Liver (tissue), 9 donors: ENCODE data around the gene FAM118A. TPM values are rescaled to one million over a fixed set of nuclear protein-coding genes. Genes with fewer than 3 reads are reported as not detected.

ENCODE experiments used
- DNase-seq: peaks from one replicate; pipeline ENCODE4 v3.0.0-alpha.2; 2017; ENCODE audit warnings: low spot score
- H3K27ac ChIP-seq, 2 donors: one replicate each; pipeline ENCODE4 v1.7.0; 2013; ENCODE audit warnings: inconsistent platforms in 2 of 2, low read length in 2 of 2, control low read depth in 1 of 2, low read depth in 1 of 2, mild to moderate bottlenecking in 1 of 2
- H3K27me3 ChIP-seq, 4 donors: one replicate each; pipeline versions ENCODE4 v1.6.1 to v1.7.0; 2013; ENCODE audit warnings: low read length in 3 of 4, inconsistent platforms in 1 of 4, mild to moderate bottlenecking in 1 of 4, moderate library complexity in 1 of 4; ENCODE audit not compliant: control insufficient read depth in 4 of 4, insufficient read depth in 4 of 4
- H3K36me3 ChIP-seq, 4 donors: one replicate each; pipeline versions ENCODE4 v1.6.1 to v1.7.0; 2013; ENCODE audit warnings: low read length in 3 of 4, mild to moderate bottlenecking in 3 of 4, low read depth in 1 of 4, moderate library complexity in 1 of 4; ENCODE audit not compliant: control insufficient read depth in 4 of 4, insufficient read depth in 3 of 4
- H3K4me1 ChIP-seq, 4 donors: one replicate each; pipeline versions ENCODE4 v1.6.1 to v1.7.0; 2013; ENCODE audit warnings: low read length in 3 of 4, mild to moderate bottlenecking in 3 of 4, moderate library complexity in 1 of 4; ENCODE audit not compliant: control insufficient read depth in 4 of 4, insufficient read depth in 4 of 4
- H3K4me3 ChIP-seq, 3 donors: one replicate each; pipeline versions ENCODE4 v1.6.1 to v1.7.0; 2013; ENCODE audit warnings: low read length in 3 of 3, control low read depth in 1 of 3, low read depth in 1 of 3, mild to moderate bottlenecking in 1 of 3
- H3K9ac ChIP-seq, 2 donors: one replicate each; pipeline ENCODE4 v1.7.0; 2013; ENCODE audit warnings: low read length in 2 of 2, mild to moderate bottlenecking in 2 of 2, moderate library complexity in 2 of 2, control low read depth in 1 of 2, low read depth in 1 of 2
- H3K9me3 ChIP-seq, 4 donors: one replicate each; pipeline versions ENCODE4 v1.6.1 to v1.7.0; 2013; ENCODE audit warnings: low read length in 3 of 4; ENCODE audit not compliant: control insufficient read depth in 4 of 4
- EGR1 ChIP-seq, 2 donors: IDR thresholded peaks; 2 replicates each; pipeline ENCODE4 v1.6.1; 2016 to 2018; ENCODE audit warnings: antibody characterized with exemption in 2 of 2, low read depth in 2 of 2
- FOXA1 ChIP-seq: IDR thresholded peaks from 2 replicates; pipeline ENCODE4 v1.6.1; 2016; ENCODE audit warnings: antibody characterized with exemption
- GABPA ChIP-seq, 2 donors: IDR thresholded peaks in 1 of 2; conservative IDR thresholded peaks in 1 of 2; 2 replicates each; pipeline ENCODE4 v1.6.1; 2016; ENCODE audit warnings: antibody characterized with exemption in 2 of 2, mild to moderate bottlenecking in 1 of 2, moderate library complexity in 1 of 2
- HNF4A ChIP-seq, 2 donors: conservative IDR thresholded peaks; 2 replicates each; pipeline ENCODE4 v1.6.1; 2016; ENCODE audit warnings: antibody characterized with exemption in 2 of 2, mild to moderate bottlenecking in 2 of 2
- HNF4G ChIP-seq: IDR thresholded peaks from 2 replicates; pipeline ENCODE4 v1.6.1; 2016; ENCODE audit warnings: antibody characterized with exemption
- JUND ChIP-seq, 2 donors: IDR thresholded peaks; 2 replicates each; pipeline ENCODE4 v1.6.1; 2016; ENCODE audit warnings: antibody characterized with exemption in 2 of 2
- NR2F2 ChIP-seq: IDR thresholded peaks from 2 replicates; pipeline ENCODE4 v1.6.1; 2016; ENCODE audit warnings: antibody characterized with exemption
- RAD21 ChIP-seq, 2 donors: IDR thresholded peaks; 2 replicates each; pipeline ENCODE4 v1.6.1; 2016; ENCODE audit warnings: antibody characterized with exemption in 2 of 2, mild to moderate bottlenecking in 2 of 2
- RXRA ChIP-seq, 2 donors: IDR thresholded peaks; 2 replicates each; pipeline ENCODE4 v1.6.1; 2017 to 2018; ENCODE audit warnings: antibody characterized with exemption in 2 of 2, mild to moderate bottlenecking in 1 of 2
- SP1 ChIP-seq: IDR thresholded peaks from 2 replicates; pipeline ENCODE4 v1.6.1; 2018; ENCODE audit warnings: antibody characterized with exemption, mild to moderate bottlenecking
- TAF1 ChIP-seq: conservative IDR thresholded peaks from 2 replicates; pipeline ENCODE4 v1.6.1; 2016; ENCODE audit warnings: antibody characterized with exemption, mild to moderate bottlenecking
- YY1 ChIP-seq: IDR thresholded peaks from 2 replicates; pipeline ENCODE4 v1.6.1; 2016; ENCODE audit warnings: antibody characterized with exemption, mild to moderate bottlenecking
- WGBS: extraction: QIAGEN DNeasy Blood & Tissue Kit; methylation state at CpG from one replicate; pipeline ENCODE4 v1.1.7; 2013; 5-methylcytosine and 5-hydroxymethylcytosine counted together
- polyA plus RNA-seq, 2 donors: library from polyadenylated mRNA; stranded (reverse) in 1 of 2; unstranded in 1 of 2; fragments of 200-250 nt in 1 of 2; fragments of >200 nt in 1 of 2; fragmentation: Nextera tagmentation in 1 of 2; extraction: Ambion mirVana in 1 of 2; gene quantifications; one replicate each; pipeline versions ENCODE4 v1.2.1 to v1.2.3, GENCODE V29; 2013 to 2015
- total RNA-seq, 2 donors: library from RNA; depleted of rRNA; stranded (reverse); fragments of >200 nt; gene quantifications; one replicate each; pipeline ENCODE4 v1.2.3, GENCODE V29; 2014
- TF ChIP-seq, protein P1 (sequence below): fragments of 150-350 bp; IDR thresholded peaks from 2 replicates; pipeline ENCODE4 v1.5.1; 2017; ENCODE audit warnings: improper control_type of control experiment, low read depth, low read length; ENCODE audit not compliant: missing input control
- TF ChIP-seq, protein P2 (sequence below): IDR thresholded peaks from 2 replicates; pipeline ENCODE4 v1.6.1; 2016; ENCODE audit warnings: antibody characterized with exemption
- TF ChIP-seq, protein P3 (sequence below): IDR thresholded peaks from 2 replicates; pipeline ENCODE4 v1.6.1; 2016; ENCODE audit warnings: antibody characterized with exemption
- TF ChIP-seq, protein P4 (sequence below): IDR thresholded peaks from 2 replicates; pipeline ENCODE4 v1.6.1; 2016; ENCODE audit warnings: antibody characterized with exemption
- TF ChIP-seq, protein P5 (sequence below): IDR thresholded peaks from 2 replicates; pipeline ENCODE4 v1.6.1; 2016; ENCODE audit warnings: antibody characterized with exemption, mild to moderate bottlenecking
- donor health status: healthy.
- donor health status: healthy.
- donor health status: healthy.
- donor health status: healthy.
- donor health status: healthy.

The FAM118A gene
- total and polyA plus RNA-seq, 4 donors = 4.7 to 36.0 (median 5.6) TPM

DNA sequence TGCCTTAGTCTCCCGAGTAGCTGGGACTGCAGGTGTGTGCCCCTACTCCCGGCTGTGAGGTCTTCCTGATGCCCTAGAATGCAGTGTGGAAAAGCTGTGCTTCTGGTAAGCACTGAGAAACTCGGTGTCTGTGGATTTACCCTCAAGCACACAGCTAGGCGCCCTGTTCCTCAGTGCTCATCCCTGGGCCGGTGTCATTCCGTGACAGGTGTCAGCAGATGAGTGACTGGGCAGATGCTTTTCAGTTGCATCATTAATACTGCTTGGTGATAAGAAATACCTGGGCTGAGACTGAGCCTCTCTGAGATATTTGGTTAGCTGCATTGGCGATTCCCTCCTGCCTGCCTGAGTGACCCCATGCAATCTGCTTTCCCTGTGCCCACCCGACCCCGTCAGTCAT is 21.8 kb downstream of the FAM118A start:
- Histone ChIP-seq H3K9me3 (no peaks in the 10 kb centered on the region), H3K36me3 (peaks cover 0 to 4% (median 2%) of the 10 kb centered on the region in 4 donors), H3K4me3 (no peak overlapping the region), H3K27me3 (no peaks in the 10 kb centered on the region), H3K9ac (no peak overlapping the region), H3K4me1 (peaks cover 12 to 31% (median 23%) of the 10 kb centered on the region in 4 donors), H3K27ac (no peak overlapping the region)
- 97% methylated on average over 9 of the region's 9 CpGs for WGBS
- no peak for DNase-seq
- TF ChIP-seq RAD21 (IDR thresholded peaks at IDR 0.05) (no peak), SP1 (no peak), HNF4A (conservative IDR thresholded peaks at IDR 0.05) (no peak), HNF4G (no peak), RXRA (IDR thresholded peaks at IDR 0.05) (no peak), FOXA1 (no peak), YY1 (no peak), TAF1 (no peak), JUND (IDR thresholded peaks at IDR 0.05) (no peak), NR2F2 (no peak), EGR1 (IDR thresholded peaks at IDR 0.05; ENCODE audit: low read depth in 2 of 2) (no peak), GABPA (IDR thresholded peaks at IDR 0.05 in 1 of 2, conservative IDR thresholded peaks at IDR 0.05 in 1 of 2) (no peak)
- TF ChIP-seq, protein P1, sequence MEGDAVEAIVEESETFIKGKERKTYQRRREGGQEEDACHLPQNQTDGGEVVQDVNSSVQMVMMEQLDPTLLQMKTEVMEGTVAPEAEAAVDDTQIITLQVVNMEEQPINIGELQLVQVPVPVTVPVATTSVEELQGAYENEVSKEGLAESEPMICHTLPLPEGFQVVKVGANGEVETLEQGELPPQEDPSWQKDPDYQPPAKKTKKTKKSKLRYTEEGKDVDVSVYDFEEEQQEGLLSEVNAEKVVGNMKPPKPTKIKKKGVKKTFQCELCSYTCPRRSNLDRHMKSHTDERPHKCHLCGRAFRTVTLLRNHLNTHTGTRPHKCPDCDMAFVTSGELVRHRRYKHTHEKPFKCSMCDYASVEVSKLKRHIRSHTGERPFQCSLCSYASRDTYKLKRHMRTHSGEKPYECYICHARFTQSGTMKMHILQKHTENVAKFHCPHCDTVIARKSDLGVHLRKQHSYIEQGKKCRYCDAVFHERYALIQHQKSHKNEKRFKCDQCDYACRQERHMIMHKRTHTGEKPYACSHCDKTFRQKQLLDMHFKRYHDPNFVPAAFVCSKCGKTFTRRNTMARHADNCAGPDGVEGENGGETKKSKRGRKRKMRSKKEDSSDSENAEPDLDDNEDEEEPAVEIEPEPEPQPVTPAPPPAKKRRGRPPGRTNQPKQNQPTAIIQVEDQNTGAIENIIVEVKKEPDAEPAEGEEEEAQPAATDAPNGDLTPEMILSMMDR = no peak
- TF ChIP-seq, protein P2, sequence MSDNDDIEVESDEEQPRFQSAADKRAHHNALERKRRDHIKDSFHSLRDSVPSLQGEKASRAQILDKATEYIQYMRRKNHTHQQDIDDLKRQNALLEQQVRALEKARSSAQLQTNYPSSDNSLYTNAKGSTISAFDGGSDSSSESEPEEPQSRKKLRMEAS = no peak
- TF ChIP-seq, protein P3, sequence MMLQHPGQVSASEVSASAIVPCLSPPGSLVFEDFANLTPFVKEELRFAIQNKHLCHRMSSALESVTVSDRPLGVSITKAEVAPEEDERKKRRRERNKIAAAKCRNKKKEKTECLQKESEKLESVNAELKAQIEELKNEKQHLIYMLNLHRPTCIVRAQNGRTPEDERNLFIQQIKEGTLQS = no peak
- TF ChIP-seq, protein P4, sequence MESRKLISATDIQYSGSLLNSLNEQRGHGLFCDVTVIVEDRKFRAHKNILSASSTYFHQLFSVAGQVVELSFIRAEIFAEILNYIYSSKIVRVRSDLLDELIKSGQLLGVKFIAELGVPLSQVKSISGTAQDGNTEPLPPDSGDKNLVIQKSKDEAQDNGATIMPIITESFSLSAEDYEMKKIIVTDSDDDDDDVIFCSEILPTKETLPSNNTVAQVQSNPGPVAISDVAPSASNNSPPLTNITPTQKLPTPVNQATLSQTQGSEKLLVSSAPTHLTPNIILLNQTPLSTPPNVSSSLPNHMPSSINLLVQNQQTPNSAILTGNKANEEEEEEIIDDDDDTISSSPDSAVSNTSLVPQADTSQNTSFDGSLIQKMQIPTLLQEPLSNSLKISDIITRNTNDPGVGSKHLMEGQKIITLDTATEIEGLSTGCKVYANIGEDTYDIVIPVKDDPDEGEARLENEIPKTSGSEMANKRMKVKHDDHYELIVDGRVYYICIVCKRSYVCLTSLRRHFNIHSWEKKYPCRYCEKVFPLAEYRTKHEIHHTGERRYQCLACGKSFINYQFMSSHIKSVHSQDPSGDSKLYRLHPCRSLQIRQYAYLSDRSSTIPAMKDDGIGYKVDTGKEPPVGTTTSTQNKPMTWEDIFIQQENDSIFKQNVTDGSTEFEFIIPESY = no peak
- TF ChIP-seq, protein P5, sequence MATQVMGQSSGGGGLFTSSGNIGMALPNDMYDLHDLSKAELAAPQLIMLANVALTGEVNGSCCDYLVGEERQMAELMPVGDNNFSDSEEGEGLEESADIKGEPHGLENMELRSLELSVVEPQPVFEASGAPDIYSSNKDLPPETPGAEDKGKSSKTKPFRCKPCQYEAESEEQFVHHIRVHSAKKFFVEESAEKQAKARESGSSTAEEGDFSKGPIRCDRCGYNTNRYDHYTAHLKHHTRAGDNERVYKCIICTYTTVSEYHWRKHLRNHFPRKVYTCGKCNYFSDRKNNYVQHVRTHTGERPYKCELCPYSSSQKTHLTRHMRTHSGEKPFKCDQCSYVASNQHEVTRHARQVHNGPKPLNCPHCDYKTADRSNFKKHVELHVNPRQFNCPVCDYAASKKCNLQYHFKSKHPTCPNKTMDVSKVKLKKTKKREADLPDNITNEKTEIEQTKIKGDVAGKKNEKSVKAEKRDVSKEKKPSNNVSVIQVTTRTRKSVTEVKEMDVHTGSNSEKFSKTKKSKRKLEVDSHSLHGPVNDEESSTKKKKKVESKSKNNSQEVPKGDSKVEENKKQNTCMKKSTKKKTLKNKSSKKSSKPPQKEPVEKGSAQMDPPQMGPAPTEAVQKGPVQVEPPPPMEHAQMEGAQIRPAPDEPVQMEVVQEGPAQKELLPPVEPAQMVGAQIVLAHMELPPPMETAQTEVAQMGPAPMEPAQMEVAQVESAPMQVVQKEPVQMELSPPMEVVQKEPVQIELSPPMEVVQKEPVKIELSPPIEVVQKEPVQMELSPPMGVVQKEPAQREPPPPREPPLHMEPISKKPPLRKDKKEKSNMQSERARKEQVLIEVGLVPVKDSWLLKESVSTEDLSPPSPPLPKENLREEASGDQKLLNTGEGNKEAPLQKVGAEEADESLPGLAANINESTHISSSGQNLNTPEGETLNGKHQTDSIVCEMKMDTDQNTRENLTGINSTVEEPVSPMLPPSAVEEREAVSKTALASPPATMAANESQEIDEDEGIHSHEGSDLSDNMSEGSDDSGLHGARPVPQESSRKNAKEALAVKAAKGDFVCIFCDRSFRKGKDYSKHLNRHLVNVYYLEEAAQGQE = no peak
